CD14-positive monocyte (primary cell): ENCODE measurements around the gene ACO2. TPM values are rescaled to one million over a fixed set of nuclear protein-coding genes. Genes with fewer than 3 reads are reported as not detected.

Experiments used
- DNase-seq, 3 donors: peaks; one replicate each; pipeline ENCODE4 v3.0.0-alpha.2; 2011 to 2022
- H2AFZ ChIP-seq: 2 replicates; pipeline ENCODE4 v1.6.0; 2012; ENCODE audit warnings: mild to moderate bottlenecking, low read depth, low read length, inconsistent platforms; ENCODE audit not compliant: insufficient read depth, poor library complexity, severe bottlenecking
- H3K27ac ChIP-seq, 2 donors: 1 replicate in 1 of 2; 2 replicates in 1 of 2; pipeline ENCODE4 v1.5.1; 2012 to 2013; ENCODE audit warnings: low read length in 2 of 2, control low read depth in 1 of 2, inconsistent platforms in 1 of 2, low read depth in 1 of 2, mild to moderate bottlenecking in 1 of 2
- H3K27me3 ChIP-seq, 2 donors: one replicate each; pipeline versions ENCODE4 v1.6.0 to v1.6.1; 2011 to 2013; ENCODE audit warnings: low read length in 2 of 2; ENCODE audit not compliant: control insufficient read depth in 2 of 2, insufficient read depth in 2 of 2
- H3K36me3 ChIP-seq, 2 donors: replicated peaks in 1 of 2; 1 replicate in 1 of 2; 2 replicates in 1 of 2; pipeline versions ENCODE4 v1.5.1 to v1.6.1; 2012 to 2013; ENCODE audit warnings: low read length in 2 of 2, control low read depth in 1 of 2, inconsistent platforms in 1 of 2, mild to moderate bottlenecking in 1 of 2; ENCODE audit not compliant: insufficient read depth in 2 of 2, control insufficient read depth in 1 of 2
- H3K4me1 ChIP-seq, 2 donors: 1 replicate in 1 of 2; 2 replicates in 1 of 2; pipeline versions ENCODE4 v1.5.1 to v1.6.1; 2012 to 2013; ENCODE audit warnings: low read length in 2 of 2, control low read depth in 1 of 2, inconsistent platforms in 1 of 2, mild to moderate bottlenecking in 1 of 2, moderate library complexity in 1 of 2; ENCODE audit not compliant: insufficient read depth in 2 of 2, control insufficient read depth in 1 of 2
- H3K4me2 ChIP-seq: replicated peaks from 2 replicates; pipeline ENCODE3; 2012; ENCODE audit warnings: low read length, moderate library complexity, mild to moderate bottlenecking; ENCODE audit not compliant: poor library complexity, severe bottlenecking; ENCODE audit errors: extremely low read depth
- H3K4me3 ChIP-seq, 3 experiments: fragments of 200-600 bp in 1 of 3; sonication (generic) in 1 of 3; replicated peaks in 1 of 3; 1 replicate in 2 of 3; 2 replicates in 1 of 3; pipeline ENCODE4 v1.5.1; 2011 to 2013; ENCODE audit warnings: low read length in 3 of 3, mild to moderate bottlenecking in 3 of 3, control low read depth in 2 of 3, low read depth in 2 of 3, inconsistent platforms in 1 of 3, moderate library complexity in 1 of 3
- H3K79me2 ChIP-seq: 2 replicates; pipeline ENCODE4 v1.6.0; 2012; ENCODE audit warnings: mild to moderate bottlenecking, control low read depth, inconsistent platforms, low read length, moderate library complexity; ENCODE audit not compliant: insufficient read depth
- H3K9ac ChIP-seq: 2 replicates; pipeline ENCODE4 v1.6.0; 2017; ENCODE audit warnings: low read length, mild to moderate bottlenecking; ENCODE audit not compliant: insufficient read depth, poor library complexity, severe bottlenecking
- H3K9me3 ChIP-seq, 2 donors: replicated peaks in 1 of 2; 1 replicate in 1 of 2; 2 replicates in 1 of 2; pipeline versions ENCODE4 v1.5.1 to v1.6.1; 2012 to 2013; ENCODE audit warnings: low read length in 2 of 2, control low read depth in 1 of 2; ENCODE audit not compliant: control insufficient read depth in 1 of 2, insufficient read depth in 1 of 2
- H4K20me1 ChIP-seq: 2 replicates; pipeline ENCODE4 v1.6.0; 2012; ENCODE audit warnings: mild to moderate bottlenecking, low read length, control low read depth, moderate library complexity; ENCODE audit not compliant: insufficient read depth
- H3K27ac Mint-ChIP-seq, 7 donors: one replicate each; pipeline ENCODE4 v1.8.0; 2020; ENCODE audit warnings: mild to moderate bottlenecking in 7 of 7, mixed read lengths in 7 of 7, moderate library complexity in 6 of 7, inconsistent platforms in 2 of 7
- H3K27me3 Mint-ChIP-seq, 3 donors: one replicate each; pipeline ENCODE4 v1.8.0; 2021 to 2022; ENCODE audit warnings: low read depth in 3 of 3, mild to moderate bottlenecking in 3 of 3, mixed read lengths in 3 of 3, moderate library complexity in 3 of 3, inconsistent platforms in 1 of 3
- H3K36me3 Mint-ChIP-seq, 2 donors: one replicate each; pipeline ENCODE4 v1.8.0; 2020; ENCODE audit warnings: mixed read lengths in 2 of 2, inconsistent platforms in 1 of 2, mild to moderate bottlenecking in 1 of 2
- H3K4me1 Mint-ChIP-seq: one replicate; pipeline ENCODE4 v1.8.0; 2020; ENCODE audit warnings: mild to moderate bottlenecking, mixed read lengths
- H3K4me3 Mint-ChIP-seq, 2 donors: one replicate each; pipeline ENCODE4 v1.8.0; 2020; ENCODE audit warnings: mild to moderate bottlenecking in 2 of 2, mixed read lengths in 2 of 2, moderate library complexity in 1 of 2
- H3K9me3 Mint-ChIP-seq, 7 donors: one replicate each; pipeline ENCODE4 v1.8.0; 2020 to 2022; ENCODE audit warnings: mixed read lengths in 7 of 7, mild to moderate bottlenecking in 6 of 7, moderate library complexity in 6 of 7, inconsistent platforms in 2 of 7
- WGBS: methylation state at CpG from one replicate; pipeline ENCODE4 v1.1.5; 2013; ENCODE audit warnings: missing lambda C conversion rate; ENCODE audit not compliant: insufficient coverage; 5-methylcytosine and 5-hydroxymethylcytosine counted together
- intact Hi-C, 2 donors: fragments of 100-400 bp; cut with micrococcal nuclease; formaldehyde crosslinking; loops; one replicate each; pipeline versions ENCODE4 v1.15.0 to v1.15.1; 2023
- polyA plus RNA-seq, 3 donors: library from polyadenylated mRNA; depleted of rRNA in 1 of 3; unstranded in 2 of 3; stranded (reverse) in 1 of 3; fragments of 300-500 nt in 2 of 3; fragments of >200 nt in 1 of 3; fragmentation: Illumina TruSeq in 2 of 3; gene quantifications; 1 replicate in 2 of 3; 2 replicates in 1 of 3; pipeline ENCODE4 v1.2.3, GENCODE V29; 2012 to 2021
- TF ChIP-seq, protein P1 (sequence below): fragments of 200-600 bp; IDR thresholded peaks from one replicate; pipeline ENCODE4 v1.8.0; 2022; ENCODE audit warnings: antibody characterized with exemption, mild to moderate bottlenecking

Gene ACO2
- polyA plus RNA-seq, 3 donors, result 56.8 to 75.8 (median 64.2) TPM

DNA sequence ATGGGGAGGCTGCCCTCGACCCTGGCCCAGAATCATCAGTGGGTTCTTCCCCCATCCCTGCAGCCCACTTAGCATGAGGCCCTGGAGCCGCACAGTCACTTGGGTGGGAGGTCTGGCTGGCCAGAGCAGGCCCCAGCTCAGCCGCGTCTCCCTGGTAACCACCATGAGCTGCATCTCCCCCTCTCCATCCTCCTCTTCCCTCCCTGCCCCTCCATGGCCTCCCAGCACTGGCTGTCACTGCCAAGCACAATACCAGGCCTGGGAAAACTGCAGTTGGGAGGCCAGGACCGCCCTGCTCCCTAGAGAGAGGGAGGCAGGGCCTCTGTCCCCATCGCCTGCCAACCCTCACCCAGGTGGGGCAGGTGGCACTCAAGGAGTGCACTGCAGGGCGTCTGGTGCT is 99.9 kb downstream of the ACO2 start:
- Histone ChIP-seq H3K27me3 (no peaks in the 10 kb centered on the region), H3K36me3 (no peaks in the 10 kb centered on the region), H3K9ac (no peak overlapping the region), H3K9me3 (no peaks in the 10 kb centered on the region), H2AFZ (no peak overlapping the region), H3K4me1 (no peaks in the 10 kb centered on the region), H3K4me2 (no peak overlapping the region), H4K20me1 (no peaks in the 10 kb centered on the region), H3K79me2 (no peaks in the 10 kb centered on the region), H3K27ac (no peak overlapping the region), H3K4me3 (no peak overlapping the region)
- DNase-seq, result no peak
- no peaks in the 10 kb centered on the region for H3K9me3 Mint-ChIP-seq
- peaks cover 7 to 17% (median 14%) of the 10 kb centered on the region in 3 donors for H3K27me3 Mint-ChIP-seq
- no peak overlapping the region for H3K27ac Mint-ChIP-seq
- H3K36me3 Mint-ChIP-seq, result no peaks in the 10 kb centered on the region
- no peak overlapping the region for H3K4me3 Mint-ChIP-seq
- H3K4me1 Mint-ChIP-seq, result no peaks in the 10 kb centered on the region
- intact Hi-C loops, result no loop called here
- 85% methylated on average over 4 of the region's 7 CpGs for WGBS
- TF ChIP-seq, protein P1, sequence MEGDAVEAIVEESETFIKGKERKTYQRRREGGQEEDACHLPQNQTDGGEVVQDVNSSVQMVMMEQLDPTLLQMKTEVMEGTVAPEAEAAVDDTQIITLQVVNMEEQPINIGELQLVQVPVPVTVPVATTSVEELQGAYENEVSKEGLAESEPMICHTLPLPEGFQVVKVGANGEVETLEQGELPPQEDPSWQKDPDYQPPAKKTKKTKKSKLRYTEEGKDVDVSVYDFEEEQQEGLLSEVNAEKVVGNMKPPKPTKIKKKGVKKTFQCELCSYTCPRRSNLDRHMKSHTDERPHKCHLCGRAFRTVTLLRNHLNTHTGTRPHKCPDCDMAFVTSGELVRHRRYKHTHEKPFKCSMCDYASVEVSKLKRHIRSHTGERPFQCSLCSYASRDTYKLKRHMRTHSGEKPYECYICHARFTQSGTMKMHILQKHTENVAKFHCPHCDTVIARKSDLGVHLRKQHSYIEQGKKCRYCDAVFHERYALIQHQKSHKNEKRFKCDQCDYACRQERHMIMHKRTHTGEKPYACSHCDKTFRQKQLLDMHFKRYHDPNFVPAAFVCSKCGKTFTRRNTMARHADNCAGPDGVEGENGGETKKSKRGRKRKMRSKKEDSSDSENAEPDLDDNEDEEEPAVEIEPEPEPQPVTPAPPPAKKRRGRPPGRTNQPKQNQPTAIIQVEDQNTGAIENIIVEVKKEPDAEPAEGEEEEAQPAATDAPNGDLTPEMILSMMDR, result no peak

DNA sequence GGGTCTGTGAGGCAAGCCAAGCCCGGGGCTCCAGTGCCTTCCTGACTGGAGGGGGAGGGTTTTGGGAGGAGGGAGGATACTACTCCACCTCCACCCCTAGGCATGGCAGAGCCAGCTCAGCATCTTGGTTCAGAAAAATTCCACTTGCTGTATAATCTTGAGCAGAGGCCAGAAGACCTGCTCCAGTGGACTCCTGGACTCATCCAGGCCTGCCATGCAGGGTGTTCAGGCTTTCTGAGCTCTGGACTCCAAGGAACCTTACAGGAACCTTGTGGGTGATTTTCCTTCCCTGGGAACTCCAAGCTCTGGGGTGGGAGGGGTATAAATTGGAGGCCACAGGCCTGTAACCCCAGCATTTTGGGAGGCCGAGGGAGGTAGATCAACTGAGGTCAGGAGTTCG is 101.3 kb downstream of the ACO2 start:
- H3K27ac ChIP-seq, result no peak overlapping the region
- H3K9me3 ChIP-seq, result no peaks in the 10 kb centered on the region
- no peaks in the 10 kb centered on the region for H3K79me2 ChIP-seq
- TF ChIP-seq, protein P1, result no peak
- H3K27me3 Mint-ChIP-seq, result peaks cover 5 to 11% (median 7%) of the 10 kb centered on the region in 3 donors
- H3K4me1 ChIP-seq, result no peaks in the 10 kb centered on the region
- H3K4me3 Mint-ChIP-seq, result no peak overlapping the region
- no peaks in the 10 kb centered on the region for H3K4me1 Mint-ChIP-seq
- no peak overlapping the region for H3K27ac Mint-ChIP-seq
- no peak overlapping the region for H3K4me2 ChIP-seq
- no peak for DNase-seq
- no peak overlapping the region for H3K9ac ChIP-seq
- intact Hi-C loops, result no loop called here
- H3K4me3 ChIP-seq, result no peak overlapping the region
- H3K9me3 Mint-ChIP-seq, result no peaks in the 10 kb centered on the region
- no peak overlapping the region for H2AFZ ChIP-seq
- peaks cover 0 to 4% of the 10 kb centered on the region in 2 donors for H3K36me3 Mint-ChIP-seq
- no peaks in the 10 kb centered on the region for H4K20me1 ChIP-seq
- no CpG with 5 or more reads among the region's 3 CpGs for WGBS
- no peaks in the 10 kb centered on the region for H3K27me3 ChIP-seq
- H3K36me3 ChIP-seq, result no peaks in the 10 kb centered on the region
